ENCODE measurements around the gene INPP5K.

The INPP5K gene

DNA sequence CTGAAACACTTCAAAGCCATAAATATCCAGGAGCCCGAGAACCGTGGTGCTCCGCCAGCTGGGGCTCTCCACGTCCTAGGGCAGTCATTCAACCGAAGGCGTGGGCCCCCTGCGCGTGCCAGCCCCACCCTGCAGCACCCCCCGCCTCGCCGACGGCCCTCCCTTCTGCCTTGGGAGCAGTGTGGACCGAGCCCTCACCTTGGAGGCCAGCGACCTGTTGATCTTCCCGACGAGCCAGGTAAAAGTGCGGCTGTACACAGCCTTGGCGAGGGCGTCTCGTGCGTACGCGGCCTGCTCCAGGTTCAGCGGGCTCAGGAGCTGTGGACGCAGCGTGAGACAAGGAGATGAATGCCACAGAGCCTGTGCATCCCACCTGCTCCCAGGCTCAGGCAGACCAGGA lies 38.0 kb downstream of the INPP5K start:
- no peaks in the 10 kb centered on the region for H3K4me1 ChIP-seq
- no peaks in the 10 kb centered on the region for H3K36me3 ChIP-seq
- H3K27me3 ChIP-seq = no peaks in the 10 kb centered on the region
- no peaks in the 10 kb centered on the region for H3K9me3 ChIP-seq
- TF ChIP-seq, protein P1, sequence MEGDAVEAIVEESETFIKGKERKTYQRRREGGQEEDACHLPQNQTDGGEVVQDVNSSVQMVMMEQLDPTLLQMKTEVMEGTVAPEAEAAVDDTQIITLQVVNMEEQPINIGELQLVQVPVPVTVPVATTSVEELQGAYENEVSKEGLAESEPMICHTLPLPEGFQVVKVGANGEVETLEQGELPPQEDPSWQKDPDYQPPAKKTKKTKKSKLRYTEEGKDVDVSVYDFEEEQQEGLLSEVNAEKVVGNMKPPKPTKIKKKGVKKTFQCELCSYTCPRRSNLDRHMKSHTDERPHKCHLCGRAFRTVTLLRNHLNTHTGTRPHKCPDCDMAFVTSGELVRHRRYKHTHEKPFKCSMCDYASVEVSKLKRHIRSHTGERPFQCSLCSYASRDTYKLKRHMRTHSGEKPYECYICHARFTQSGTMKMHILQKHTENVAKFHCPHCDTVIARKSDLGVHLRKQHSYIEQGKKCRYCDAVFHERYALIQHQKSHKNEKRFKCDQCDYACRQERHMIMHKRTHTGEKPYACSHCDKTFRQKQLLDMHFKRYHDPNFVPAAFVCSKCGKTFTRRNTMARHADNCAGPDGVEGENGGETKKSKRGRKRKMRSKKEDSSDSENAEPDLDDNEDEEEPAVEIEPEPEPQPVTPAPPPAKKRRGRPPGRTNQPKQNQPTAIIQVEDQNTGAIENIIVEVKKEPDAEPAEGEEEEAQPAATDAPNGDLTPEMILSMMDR (IDR thresholded peaks at IDR 0.05; ENCODE audit: low read depth, low read length) = no peak
- H3K4me3 ChIP-seq (ENCODE audit: low read depth, low read length) = no peak overlapping the region
- DNase-seq = no peak

DNA sequence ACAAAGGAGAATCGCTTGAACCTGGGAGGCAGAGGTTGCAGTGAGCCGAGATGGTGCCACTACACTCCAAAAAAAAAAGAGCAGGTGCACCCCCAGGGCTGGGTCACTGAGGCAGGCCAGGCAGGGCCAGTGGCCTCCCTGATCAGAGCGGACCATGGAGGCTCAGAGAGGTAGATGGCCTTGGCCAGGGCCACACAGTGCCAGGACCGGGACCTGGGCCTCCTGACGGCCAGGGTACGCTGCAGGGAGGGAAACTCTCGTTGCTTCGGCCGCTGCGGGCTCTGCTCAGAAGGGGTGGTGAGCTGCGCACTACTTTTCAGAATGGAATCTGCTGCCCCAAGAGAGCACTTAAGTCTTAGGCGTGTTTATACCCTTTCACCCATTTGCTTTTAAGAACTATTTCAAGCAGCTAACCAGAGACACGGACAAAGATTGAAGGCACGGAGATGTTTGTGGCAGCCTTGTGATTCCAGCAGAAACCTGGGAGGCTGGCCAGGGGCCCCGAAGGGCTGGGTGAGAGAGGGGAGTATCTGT lies 41.0 kb downstream of the INPP5K start:
- Histone ChIP-seq H3K36me3 (no peaks in the 10 kb centered on the region), H3K4me1 (no peaks in the 10 kb centered on the region), H3K27me3 (no peaks in the 10 kb centered on the region), H3K4me3 (ENCODE audit: low read depth, low read length) (no peak overlapping the region), H3K9me3 (no peaks in the 10 kb centered on the region)
- TF ChIP-seq, protein P1 (IDR thresholded peaks at IDR 0.05; ENCODE audit: low read depth, low read length) = no peak
- DNase-seq = no peak

DNA sequence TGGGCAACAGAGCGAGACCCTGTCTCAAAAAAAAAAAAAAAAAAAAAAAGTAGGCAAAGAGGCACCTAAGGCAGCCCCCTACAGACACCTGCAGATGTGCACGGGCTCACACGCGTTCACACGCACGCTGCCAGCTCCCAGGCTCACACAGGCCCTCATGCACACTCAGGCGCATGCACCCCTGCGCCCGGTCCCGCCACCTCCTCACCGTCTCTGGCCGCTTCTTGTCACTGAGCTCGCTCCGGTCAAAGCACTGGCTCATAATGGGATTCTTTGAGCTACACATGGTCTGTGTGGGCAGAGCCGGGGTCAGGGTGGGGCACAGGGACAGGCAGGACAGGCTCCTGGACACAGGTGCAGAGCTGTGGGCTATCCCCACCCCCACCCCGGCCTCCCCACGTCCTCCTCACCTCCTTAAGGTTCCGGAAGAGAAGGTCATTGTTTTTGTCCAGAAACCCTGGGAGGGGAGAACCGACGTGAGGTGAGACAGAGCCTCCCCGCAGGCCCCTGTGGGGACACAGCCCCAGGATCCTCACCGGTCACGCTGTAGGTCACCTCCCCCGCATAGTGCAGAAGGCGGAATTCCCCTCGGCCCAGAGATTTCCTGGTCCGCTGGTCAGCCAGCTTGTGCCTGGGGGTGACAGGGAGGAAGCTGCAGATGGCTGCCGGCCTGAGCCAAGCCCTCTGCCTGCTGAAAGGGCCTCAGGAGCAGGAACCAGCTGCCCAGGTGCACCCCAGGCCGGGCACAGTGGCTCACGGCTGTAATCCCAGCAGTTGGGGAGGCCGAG lies 41.8 kb downstream of the INPP5K start:
- TF ChIP-seq, protein P1 (IDR thresholded peaks at IDR 0.05; ENCODE audit: low read depth, low read length) = no peak

DNA sequence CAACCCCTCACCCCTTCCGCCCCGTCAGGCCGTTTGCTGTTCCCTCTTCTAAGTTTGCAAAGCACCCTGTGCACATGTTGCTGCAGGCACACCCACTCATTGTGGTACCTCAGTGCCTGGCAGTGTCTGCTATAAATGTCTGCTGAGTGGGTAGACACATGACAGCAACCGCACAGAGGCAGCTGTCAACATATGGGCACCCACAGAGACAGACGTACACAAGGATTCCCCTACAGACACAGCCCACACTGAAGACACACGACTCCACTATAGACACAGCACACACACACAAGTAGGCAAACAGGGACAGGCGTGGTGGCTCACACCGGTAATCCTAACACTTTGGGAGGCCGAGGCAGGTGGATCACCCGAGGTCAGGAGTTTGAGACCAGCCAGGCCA lies 42.6 kb downstream of the INPP5K start:
- no peaks in the 10 kb centered on the region for H3K4me1 ChIP-seq
- no peak for DNase-seq
- no peaks in the 10 kb centered on the region for H3K36me3 ChIP-seq
- no peaks in the 10 kb centered on the region for H3K9me3 ChIP-seq
- TF ChIP-seq, protein P1 (IDR thresholded peaks at IDR 0.05; ENCODE audit: low read depth, low read length) = no peak
- H3K4me3 ChIP-seq (ENCODE audit: low read depth, low read length) = no peak overlapping the region
- no peaks in the 10 kb centered on the region for H3K27me3 ChIP-seq

More for the DNA sequence above, 41.8 kb downstream of the INPP5K start:
- H3K4me1 ChIP-seq = no peaks in the 10 kb centered on the region
- H3K36me3 ChIP-seq = no peaks in the 10 kb centered on the region
- H3K4me3 ChIP-seq (ENCODE audit: low read depth, low read length) = no peak overlapping the region
- no peaks in the 10 kb centered on the region for H3K9me3 ChIP-seq
- no peak for DNase-seq
- H3K27me3 ChIP-seq = no peaks in the 10 kb centered on the region

DNA sequence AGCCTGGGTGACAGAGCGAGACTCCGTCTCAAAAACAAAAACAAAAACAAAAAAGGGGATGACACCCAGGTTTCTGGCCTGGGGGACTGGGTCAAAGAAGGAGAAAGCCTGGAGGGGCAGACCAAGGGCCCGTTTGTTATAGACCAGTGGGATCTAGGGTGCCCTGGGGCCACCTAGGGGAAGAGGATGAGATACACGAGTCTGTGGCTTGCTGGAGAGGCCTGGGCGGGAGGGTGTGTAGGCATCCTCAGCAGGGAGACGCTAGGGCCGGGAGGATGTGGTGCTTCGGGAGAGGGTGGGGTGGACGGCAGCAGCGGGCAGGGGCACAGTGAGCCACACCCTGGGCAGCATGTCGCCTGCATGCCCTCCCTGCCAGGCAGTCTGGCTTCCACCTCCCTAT lies 43.2 kb downstream of the INPP5K start:
- Histone ChIP-seq H3K4me1 (no peaks in the 10 kb centered on the region), H3K9me3 (no peaks in the 10 kb centered on the region), H3K36me3 (no peaks in the 10 kb centered on the region), H3K27me3 (no peaks in the 10 kb centered on the region), H3K4me3 (ENCODE audit: low read depth, low read length) (no peak overlapping the region)
- TF ChIP-seq, protein P1 (IDR thresholded peaks at IDR 0.05; ENCODE audit: low read depth, low read length) = no peak
- no peak for DNase-seq

Measured in BE2C (cell line).